HEK293T (cell line): ENCODE data around the gene NEMP1.

Source experiments
- BHLHE40 ChIP-seq: fragments of 450-650 bp; IDR thresholded peaks from 2 replicates; pipeline ENCODE4 v1.6.1; 2016; ENCODE audit warnings: mild to moderate bottlenecking, moderate library complexity, borderline replicate concordance
- CTBP1 ChIP-seq: fragments of 450-650 bp; IDR thresholded peaks from 2 replicates; pipeline ENCODE4 v1.6.1; 2016; ENCODE audit warnings: borderline replicate concordance
- FOXM1 ChIP-seq: fragments of 450-650 bp; IDR thresholded peaks from 2 replicates; pipeline ENCODE4 v1.6.1; 2017; ENCODE audit warnings: mild to moderate bottlenecking, borderline replicate concordance
- LEF1 ChIP-seq: fragments of 450-650 bp; IDR thresholded peaks from 2 replicates; pipeline ENCODE4 v1.6.1; 2017; ENCODE audit warnings: mild to moderate bottlenecking, borderline replicate concordance
- SUZ12 ChIP-seq: fragments of 450-650 bp; IDR thresholded peaks from 2 replicates; pipeline ENCODE4 v1.6.1; 2016; ENCODE audit warnings: mild to moderate bottlenecking
- TARDBP ChIP-seq: fragments of 450-650 bp; IDR thresholded peaks from 2 replicates; pipeline ENCODE4 v1.6.1; 2016

GRCh38 chr12:57105011-57105753, 26.6 kb upstream of the NEMP1 start:
- TF ChIP-seq SUZ12 (no peak), BHLHE40 (no peak), CTBP1 (no peak), FOXM1 (no peak), TARDBP (no peak), LEF1 (no peak)
